ENCODE results near the gene TBPL2. TPM values are rescaled to one million over a fixed set of nuclear protein-coding genes. Genes with fewer than 3 reads are reported as not detected.
A peak's percentile ranks its signal among the peaks of the same experiment; 100 is the strongest.
"Not testable (repeated sequence)": the region's sequence is repeated elsewhere in the genome, so short reads cannot be mapped to it uniquely, and the experiment has no call there.

TBPL2 gene
- total RNA-seq, 1 donor from 2014 or later = not detected

DNA sequence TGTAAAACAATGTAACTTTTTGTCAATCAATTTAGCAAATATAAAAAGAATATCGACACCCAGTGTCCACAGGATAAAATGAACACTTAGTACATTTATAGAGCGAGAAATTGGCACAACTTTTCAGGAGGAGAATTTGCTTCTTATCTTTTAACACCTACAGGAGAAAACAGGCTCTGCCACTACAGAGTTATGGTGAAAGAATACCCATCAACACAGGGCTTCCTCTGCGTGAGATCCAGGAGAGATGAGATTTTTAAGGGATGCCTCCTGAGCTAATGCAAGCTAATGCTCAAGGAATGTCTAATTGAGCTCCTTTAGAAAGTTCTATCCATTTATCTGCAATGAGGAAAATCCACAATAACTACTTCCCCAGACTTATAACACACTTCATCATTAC, 7.8 kb downstream of the TBPL2 start:
- Histone ChIP-seq H3K36me3 (no peaks in the 10 kb centered on the region), H3K27me3 (no peaks in the 10 kb centered on the region), H3K9me3 (no peaks in the 10 kb centered on the region), H3K4me1 (no peaks in the 10 kb centered on the region), H3K27ac (no peak overlapping the region), H3K4me3 (no peak overlapping the region)
- ATAC-seq (no peak), DNase-seq (no peak)
- intact Hi-C loops (cut with DNase I) = no loop called here
- TF ChIP-seq CTCF (IDR thresholded peaks at IDR 0.05) = no peak

GRCh38 chr14:55430024-55430690, 10.3 kb downstream of the TBPL2 start:
- Histone ChIP-seq H3K27me3 (no peaks in the 10 kb centered on the region), H3K4me3 (no peak overlapping the region), H3K27ac (no peak overlapping the region), H3K36me3 (no peaks in the 10 kb centered on the region), H3K9me3 (no peaks in the 10 kb centered on the region), H3K4me1 (no peaks in the 10 kb centered on the region)
- intact Hi-C loops (cut with DNase I) = no loop called here
- TF ChIP-seq CTCF (IDR thresholded peaks at IDR 0.05) = peak; percentile 37
- peak; percentile 88 for ATAC-seq
- DNase-seq = no peak

GRCh38 chr14:55427439-55427838, 13.0 kb downstream of the TBPL2 start:
- no peak overlapping the region for H3K4me3 ChIP-seq
- intact Hi-C loops (cut with DNase I) = no loop called here
- no peak for ATAC-seq
- H3K36me3 ChIP-seq = no peaks in the 10 kb centered on the region
- H3K27me3 ChIP-seq = no peaks in the 10 kb centered on the region
- no peak overlapping the region for H3K27ac ChIP-seq
- no peak for DNase-seq
- no peaks in the 10 kb centered on the region for H3K4me1 ChIP-seq
- no peak for TF ChIP-seq CTCF (IDR thresholded peaks at IDR 0.05)
- H3K9me3 ChIP-seq = no peaks in the 10 kb centered on the region

- H3K4me1 ChIP-seq = no peaks in the 10 kb centered on the region
- H3K9me3 ChIP-seq = no peaks in the 10 kb centered on the region
- ATAC-seq (no peak), DNase-seq (no peak)
- intact Hi-C loops (cut with DNase I) = no loop called here
- no peak overlapping the region for H3K27ac ChIP-seq
- no peak overlapping the region for H3K4me3 ChIP-seq
- no peaks in the 10 kb centered on the region for H3K36me3 ChIP-seq
- no peaks in the 10 kb centered on the region for H3K27me3 ChIP-seq
- TF ChIP-seq CTCF (IDR thresholded peaks at IDR 0.05) = no peak
Measured at GRCh38 chr14:55426891-55427290, 13.5 kb downstream of the TBPL2 start.

- Histone ChIP-seq H3K9me3 (no peaks in the 10 kb centered on the region), H3K4me3 (no peak overlapping the region), H3K36me3 (no peaks in the 10 kb centered on the region), H3K4me1 (no peaks in the 10 kb centered on the region), H3K27ac (no peak overlapping the region), H3K27me3 (no peaks in the 10 kb centered on the region)
- ATAC-seq = no peak
- intact Hi-C loops (cut with DNase I) = no loop called here
- no peak for DNase-seq
- no peak for TF ChIP-seq CTCF (IDR thresholded peaks at IDR 0.05)
Measured at GRCh38 chr14:55425091-55425490, 15.3 kb downstream of the TBPL2 start.

GRCh38 chr14:55423969-55424368, 16.4 kb downstream of the TBPL2 start:
- Histone ChIP-seq H3K9me3 (no peaks in the 10 kb centered on the region), H3K36me3 (no peaks in the 10 kb centered on the region), H3K4me1 (no peaks in the 10 kb centered on the region), H3K27me3 (no peaks in the 10 kb centered on the region), H3K27ac (no peak overlapping the region), H3K4me3 (no peak overlapping the region)
- no peak for TF ChIP-seq CTCF (IDR thresholded peaks at IDR 0.05)
- intact Hi-C loops (cut with DNase I) = no loop called here
- DNase-seq (no peak), ATAC-seq (no peak)

DNA sequence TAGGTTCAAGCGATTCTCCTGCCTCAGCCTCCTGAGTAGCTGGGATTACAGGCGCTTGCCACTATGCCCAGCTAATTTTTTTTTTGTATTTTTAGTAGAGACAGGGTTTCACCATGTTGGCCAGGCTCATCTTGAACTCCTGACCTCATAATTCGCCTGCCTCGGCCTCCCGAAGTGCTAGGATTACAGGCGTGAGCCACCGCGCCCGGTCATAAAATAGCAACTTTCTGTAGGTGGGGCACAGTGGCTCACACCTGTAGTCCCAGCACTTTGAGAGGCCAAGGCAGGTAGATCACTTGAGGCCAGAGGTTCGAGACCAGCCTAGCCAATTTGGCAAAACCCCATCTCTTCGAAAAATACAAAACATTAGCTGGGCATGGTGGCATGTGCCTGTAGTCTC, 18.1 kb downstream of the TBPL2 start:
- not testable (repeated sequence) for DNase-seq, ATAC-seq

More for the DNA sequence above, 18.1 kb downstream of the TBPL2 start:
- H3K4me3 ChIP-seq; H3K36me3 ChIP-seq; H3K4me1 ChIP-seq; H3K9me3 ChIP-seq; H3K27ac ChIP-seq; H3K27me3 ChIP-seq; intact Hi-C loops (cut with DNase I): not testable (repeated sequence)
